HepG2 (cell line): ENCODE measurements around the gene HMGB4. TPM values are rescaled to one million over a fixed set of nuclear protein-coding genes. Genes with fewer than 3 reads are reported as not detected.

Source experiments
- ATAC-seq: fragments of 200-7000 bp; cut with Tn5 transposase; 3 replicates; pipeline ENCODE4 v1.9.1; 2020; ENCODE audit warnings: mild to moderate bottlenecking, moderate library complexity
- BruUV-seq: library from RNA; stranded (reverse); fragments of 400-500 nt; replicated peaks from 2 replicates; lab custom pipeline; 2021; lab: Mats Ljungman, UMichigan
- CTCF ChIA-PET: fragments of 300-600 bp; formaldehyde crosslinking; extraction: SDS; loops from one replicate; lab custom pipeline; 2021; ENCODE audit warnings: low total read pairs, inconsistent platforms, low intra/inter-chr PET ratio; lab: Yijun Ruan, JAX
- POLR2A ChIA-PET: fragments of 350-600 bp; sonication (Branson Sonifier 250); formaldehyde crosslinking; loops from one replicate; lab custom pipeline; 2020; ENCODE audit warnings: antibody characterized with exemption, inconsistent platforms; lab: Yijun Ruan, JAX
- DNase-seq: peaks from one replicate; pipeline ENCODE4 v3.0.0-alpha.2; 2015; ENCODE audit warnings: low spot score
- FAIRE-seq: peaks from 3 replicates; lab custom pipeline; 2011; peaks lifted over from hg19 to GRCh38; lab: Jason Lieb, UNC
- H2AFZ ChIP-seq: one replicate; pipeline ENCODE4 v1.6.1; 2011; ENCODE audit warnings: low read length, inconsistent platforms
- H3K27ac ChIP-seq: fragments of 300-600 bp; 3 replicates; pipeline ENCODE4 v1.8.0; 2011; ENCODE audit warnings: mixed run types, mild to moderate bottlenecking, mixed read lengths, low read length, inconsistent platforms; ENCODE audit not compliant: insufficient read depth; ENCODE audit errors: extremely low read length
- H3K27me3 ChIP-seq, 2 experiments: fragments of 200-600 bp in 1 of 2; 2 replicates in 1 of 2; 3 replicates in 1 of 2; pipeline versions ENCODE4 v1.6.0 to v1.8.0; 2011; ENCODE audit warnings: low read length in 2 of 2, mild to moderate bottlenecking in 2 of 2, moderate library complexity in 2 of 2, inconsistent platforms in 1 of 2; ENCODE audit not compliant: insufficient read depth in 2 of 2, control insufficient read depth in 1 of 2
- H3K36me3 ChIP-seq, 2 experiments: fragments of 200-600 bp in 1 of 2; replicated peaks in 1 of 2; 2 replicates in 1 of 2; 3 replicates in 1 of 2; pipeline versions ENCODE4 v1.5.1 to v1.8.0; 2011; ENCODE audit warnings: low read length in 2 of 2, inconsistent platforms in 1 of 2; ENCODE audit not compliant: insufficient read depth in 2 of 2, control insufficient read depth in 1 of 2
- H3K4me1 ChIP-seq: 2 replicates; pipeline ENCODE4 v1.5.1; 2012; ENCODE audit warnings: low read length, inconsistent platforms; ENCODE audit not compliant: insufficient read depth
- H3K4me2 ChIP-seq: 2 replicates; pipeline ENCODE4 v1.6.0; 2011; ENCODE audit warnings: low read depth, low read length, inconsistent platforms
- H3K4me3 ChIP-seq, 3 experiments: fragments of 200-600 bp in 1 of 3; sonication (generic), shearing (Covaris generic) in 1 of 3; replicated peaks in 1 of 3; 2 replicates each; pipeline ENCODE4 v1.5.1; 2011 to 2016; ENCODE audit warnings: low read length in 3 of 3, inconsistent platforms in 2 of 3, low read depth in 2 of 3, mild to moderate bottlenecking in 2 of 3, control low read depth in 1 of 3, mixed read lengths in 1 of 3; ENCODE audit not compliant: insufficient read depth in 1 of 3
- H3K79me2 ChIP-seq: one replicate; pipeline ENCODE4 v1.6.1; 2011; ENCODE audit warnings: low read length, inconsistent platforms; ENCODE audit not compliant: insufficient read depth
- H3K9ac ChIP-seq: 2 replicates; pipeline ENCODE4 v1.6.0; 2011; ENCODE audit warnings: mild to moderate bottlenecking, low read depth, low read length, inconsistent platforms; ENCODE audit not compliant: insufficient read depth
- H3K9me3 ChIP-seq: 2 replicates; pipeline ENCODE4 v1.5.1; 2012; ENCODE audit warnings: mild to moderate bottlenecking, low read length
- H4K20me1 ChIP-seq: 2 replicates; pipeline ENCODE4 v1.6.0; 2011; ENCODE audit warnings: inconsistent platforms, mild to moderate bottlenecking, low read length, moderate library complexity; ENCODE audit not compliant: insufficient read depth
- NAIF1 ChIP-seq: sonication (generic); formaldehyde crosslinking; IDR thresholded peaks from 2 replicates; pipeline ENCODE4 v1.5.0; 2020; ENCODE audit warnings: mild to moderate bottlenecking, missing genetic modification reagents, borderline replicate concordance
- PAWR ChIP-seq: sonication (generic); formaldehyde crosslinking; IDR thresholded peaks from 2 replicates; pipeline ENCODE4 v1.4.0; 2020; ENCODE audit warnings: missing genetic modification reagents, mild to moderate bottlenecking, borderline replicate concordance
- TARDBP ChIP-seq: sonication (generic); formaldehyde crosslinking; IDR thresholded peaks from 2 replicates; pipeline ENCODE4 v1.8.0; 2022; ENCODE audit warnings: mild to moderate bottlenecking, missing genetic modification reagents
- TP53 ChIP-seq: sonication (generic); formaldehyde crosslinking; conservative IDR thresholded peaks from 2 replicates; pipeline ENCODE4 v1.4.0; 2020; ENCODE audit warnings: missing genetic modification reagents
- ZBTB21 ChIP-seq: sonication (generic); formaldehyde crosslinking; IDR thresholded peaks from 2 replicates; pipeline ENCODE4 v1.4.0; 2020; ENCODE audit warnings: missing genetic modification reagents
- ZKSCAN5 ChIP-seq: sonication (generic); formaldehyde crosslinking; IDR thresholded peaks from 2 replicates; pipeline ENCODE4 v1.5.1; 2020; ENCODE audit warnings: mild to moderate bottlenecking, missing genetic modification reagents
- ZNF17 ChIP-seq: sonication (generic); formaldehyde crosslinking; IDR thresholded peaks from 2 replicates; pipeline ENCODE4 v1.5.0; 2020; ENCODE audit warnings: mild to moderate bottlenecking, missing genetic modification reagents
- ZNF276 ChIP-seq: sonication (generic); formaldehyde crosslinking; IDR thresholded peaks from 2 replicates; pipeline ENCODE4 v1.4.0; 2020; ENCODE audit warnings: mild to moderate bottlenecking, low read depth, missing genetic modification reagents
- ZNF441 ChIP-seq: sonication (generic); formaldehyde crosslinking; IDR thresholded peaks from 2 replicates; pipeline ENCODE4 v1.7.0; 2021; ENCODE audit warnings: missing genetic modification reagents, borderline replicate concordance
- ZNF619 ChIP-seq: sonication (generic); formaldehyde crosslinking; IDR thresholded peaks from 2 replicates; pipeline ENCODE4 v1.4.0; 2020; ENCODE audit warnings: mild to moderate bottlenecking, missing genetic modification reagents
- WGBS: methylation state at CpG from one replicate; pipeline ENCODE4 v1.1.6; 2017; ENCODE audit warnings: low lambda C conversion rate; 5-methylcytosine and 5-hydroxymethylcytosine counted together
- in situ Hi-C: cut with HindIII; loops from 2 replicates; pipeline ENCODE4 v1.10.0; 2017; ENCODE audit warnings: low pct_unique_long_range_greater_than_20kb; ENCODE audit not compliant: extremely low pct_ligation_motif_present
- intact Hi-C: fragments of 100-400 bp; cut with micrococcal nuclease; formaldehyde crosslinking; loops from one replicate; pipeline ENCODE4 v1.10.0; 2022; ENCODE audit not compliant: unreplicated experiment
- polyA plus RNA-seq, 8 experiments: library from polyadenylated mRNA; depleted of rRNA in 3 of 8; stranded (reverse) in 7 of 8; unstranded in 1 of 8; fragments of >200 nt; fragmentation: Illumina TruSeq in 4 of 8; extraction: Trizol in 4 of 8; gene quantifications; 2 replicates each; pipeline versions ENCODE4 v1.2.1 to v1.2.3, GENCODE V29; 2011 to 2016; ENCODE audit warnings: low read depth in 4 of 8, missing spikeins in 1 of 8, mixed read lengths in 1 of 8; ENCODE audit not compliant: insufficient read depth in 1 of 8
- total RNA-seq, 5 experiments: library from RNA; depleted of rRNA; stranded (reverse); fragments of >200 nt; fragmentation: Illumina TruSeq; extraction: Trizol; gene quantifications; 2 replicates each; pipeline ENCODE4 v1.2.3, GENCODE V29; 2016; ENCODE audit warnings: low read depth in 1 of 5
- TF ChIP-seq, protein P1 (sequence below): sonication (generic); formaldehyde crosslinking; IDR thresholded peaks from 2 replicates; pipeline ENCODE4 v1.9.0; 2021; ENCODE audit warnings: mild to moderate bottlenecking, missing genetic modification reagents
- TF ChIP-seq, protein P2 (sequence below): IDR thresholded peaks from 2 replicates; pipeline ENCODE4 v1.4.0; 2020; ENCODE audit warnings: mild to moderate bottlenecking, missing genetic modification reagents

HMGB4 gene
- total and polyA plus RNA-seq, 2 of the 13 experiments (the other 11 are each of a cell fraction or from before 2014, with no cell fraction given): not detected

- no peaks in the 10 kb centered on the region; a peak in 1 of 5 replicates for H3K27me3 ChIP-seq
- BruUV-seq: no TSS peak
- in situ Hi-C loops: no loop called here
- H3K4me3 ChIP-seq: no peak overlapping the region
- H2AFZ ChIP-seq: no peak overlapping the region
- no peak overlapping the region for H3K4me2 ChIP-seq
- ATAC-seq: no peak
- no peaks in the 10 kb centered on the region for H3K4me1 ChIP-seq
- WGBS: 0% methylated on average over 1 of the region's 1 CpG
- H3K36me3 ChIP-seq: no peaks in the 10 kb centered on the region
- H3K9ac ChIP-seq: no peak overlapping the region
- ChIA-PET CTCF (no interaction called here), POLR2A (no interaction called here)
- DNase-seq: no peak
- FAIRE-seq: no peak
- no peak overlapping the region for H3K27ac ChIP-seq
- no peaks in the 10 kb centered on the region for H3K79me2 ChIP-seq
- no peak for TF ChIP-seq ZBTB21 (CRISPR knock-in tag)
- TF ChIP-seq NAIF1 (CRISPR knock-in tag): no peak
- TF ChIP-seq, protein P1, sequence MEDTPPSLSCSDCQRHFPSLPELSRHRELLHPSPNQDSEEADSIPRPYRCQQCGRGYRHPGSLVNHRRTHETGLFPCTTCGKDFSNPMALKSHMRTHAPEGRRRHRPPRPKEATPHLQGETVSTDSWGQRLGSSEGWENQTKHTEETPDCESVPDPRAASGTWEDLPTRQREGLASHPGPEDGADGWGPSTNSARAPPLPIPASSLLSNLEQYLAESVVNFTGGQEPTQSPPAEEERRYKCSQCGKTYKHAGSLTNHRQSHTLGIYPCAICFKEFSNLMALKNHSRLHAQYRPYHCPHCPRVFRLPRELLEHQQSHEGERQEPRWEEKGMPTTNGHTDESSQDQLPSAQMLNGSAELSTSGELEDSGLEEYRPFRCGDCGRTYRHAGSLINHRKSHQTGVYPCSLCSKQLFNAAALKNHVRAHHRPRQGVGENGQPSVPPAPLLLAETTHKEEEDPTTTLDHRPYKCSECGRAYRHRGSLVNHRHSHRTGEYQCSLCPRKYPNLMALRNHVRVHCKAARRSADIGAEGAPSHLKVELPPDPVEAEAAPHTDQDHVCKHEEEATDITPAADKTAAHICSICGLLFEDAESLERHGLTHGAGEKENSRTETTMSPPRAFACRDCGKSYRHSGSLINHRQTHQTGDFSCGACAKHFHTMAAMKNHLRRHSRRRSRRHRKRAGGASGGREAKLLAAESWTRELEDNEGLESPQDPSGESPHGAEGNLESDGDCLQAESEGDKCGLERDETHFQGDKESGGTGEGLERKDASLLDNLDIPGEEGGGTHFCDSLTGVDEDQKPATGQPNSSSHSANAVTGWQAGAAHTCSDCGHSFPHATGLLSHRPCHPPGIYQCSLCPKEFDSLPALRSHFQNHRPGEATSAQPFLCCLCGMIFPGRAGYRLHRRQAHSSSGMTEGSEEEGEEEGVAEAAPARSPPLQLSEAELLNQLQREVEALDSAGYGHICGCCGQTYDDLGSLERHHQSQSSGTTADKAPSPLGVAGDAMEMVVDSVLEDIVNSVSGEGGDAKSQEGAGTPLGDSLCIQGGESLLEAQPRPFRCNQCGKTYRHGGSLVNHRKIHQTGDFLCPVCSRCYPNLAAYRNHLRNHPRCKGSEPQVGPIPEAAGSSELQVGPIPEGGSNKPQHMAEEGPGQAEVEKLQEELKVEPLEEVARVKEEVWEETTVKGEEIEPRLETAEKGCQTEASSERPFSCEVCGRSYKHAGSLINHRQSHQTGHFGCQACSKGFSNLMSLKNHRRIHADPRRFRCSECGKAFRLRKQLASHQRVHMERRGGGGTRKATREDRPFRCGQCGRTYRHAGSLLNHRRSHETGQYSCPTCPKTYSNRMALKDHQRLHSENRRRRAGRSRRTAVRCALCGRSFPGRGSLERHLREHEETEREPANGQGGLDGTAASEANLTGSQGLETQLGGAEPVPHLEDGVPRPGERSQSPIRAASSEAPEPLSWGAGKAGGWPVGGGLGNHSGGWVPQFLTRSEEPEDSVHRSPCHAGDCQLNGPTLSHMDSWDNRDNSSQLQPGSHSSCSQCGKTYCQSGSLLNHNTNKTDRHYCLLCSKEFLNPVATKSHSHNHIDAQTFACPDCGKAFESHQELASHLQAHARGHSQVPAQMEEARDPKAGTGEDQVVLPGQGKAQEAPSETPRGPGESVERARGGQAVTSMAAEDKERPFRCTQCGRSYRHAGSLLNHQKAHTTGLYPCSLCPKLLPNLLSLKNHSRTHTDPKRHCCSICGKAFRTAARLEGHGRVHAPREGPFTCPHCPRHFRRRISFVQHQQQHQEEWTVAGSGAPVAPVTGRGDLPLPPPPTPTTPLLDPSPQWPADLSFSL (CRISPR knock-in tag): no peak
- TF ChIP-seq ZNF619 (CRISPR knock-in tag): no peak
- no peak for TF ChIP-seq ZNF276 (CRISPR knock-in tag)
- TF ChIP-seq ZNF441: no peak
- TF ChIP-seq TARDBP: no peak
- TF ChIP-seq, protein P2, sequence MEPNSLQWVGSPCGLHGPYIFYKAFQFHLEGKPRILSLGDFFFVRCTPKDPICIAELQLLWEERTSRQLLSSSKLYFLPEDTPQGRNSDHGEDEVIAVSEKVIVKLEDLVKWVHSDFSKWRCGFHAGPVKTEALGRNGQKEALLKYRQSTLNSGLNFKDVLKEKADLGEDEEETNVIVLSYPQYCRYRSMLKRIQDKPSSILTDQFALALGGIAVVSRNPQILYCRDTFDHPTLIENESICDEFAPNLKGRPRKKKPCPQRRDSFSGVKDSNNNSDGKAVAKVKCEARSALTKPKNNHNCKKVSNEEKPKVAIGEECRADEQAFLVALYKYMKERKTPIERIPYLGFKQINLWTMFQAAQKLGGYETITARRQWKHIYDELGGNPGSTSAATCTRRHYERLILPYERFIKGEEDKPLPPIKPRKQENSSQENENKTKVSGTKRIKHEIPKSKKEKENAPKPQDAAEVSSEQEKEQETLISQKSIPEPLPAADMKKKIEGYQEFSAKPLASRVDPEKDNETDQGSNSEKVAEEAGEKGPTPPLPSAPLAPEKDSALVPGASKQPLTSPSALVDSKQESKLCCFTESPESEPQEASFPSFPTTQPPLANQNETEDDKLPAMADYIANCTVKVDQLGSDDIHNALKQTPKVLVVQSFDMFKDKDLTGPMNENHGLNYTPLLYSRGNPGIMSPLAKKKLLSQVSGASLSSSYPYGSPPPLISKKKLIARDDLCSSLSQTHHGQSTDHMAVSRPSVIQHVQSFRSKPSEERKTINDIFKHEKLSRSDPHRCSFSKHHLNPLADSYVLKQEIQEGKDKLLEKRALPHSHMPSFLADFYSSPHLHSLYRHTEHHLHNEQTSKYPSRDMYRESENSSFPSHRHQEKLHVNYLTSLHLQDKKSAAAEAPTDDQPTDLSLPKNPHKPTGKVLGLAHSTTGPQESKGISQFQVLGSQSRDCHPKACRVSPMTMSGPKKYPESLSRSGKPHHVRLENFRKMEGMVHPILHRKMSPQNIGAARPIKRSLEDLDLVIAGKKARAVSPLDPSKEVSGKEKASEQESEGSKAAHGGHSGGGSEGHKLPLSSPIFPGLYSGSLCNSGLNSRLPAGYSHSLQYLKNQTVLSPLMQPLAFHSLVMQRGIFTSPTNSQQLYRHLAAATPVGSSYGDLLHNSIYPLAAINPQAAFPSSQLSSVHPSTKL (CRISPR knock-in tag): no peak
- no peak for TF ChIP-seq ZKSCAN5 (CRISPR knock-in tag)
- no peak for TF ChIP-seq ZNF17 (CRISPR knock-in tag)
- TF ChIP-seq TP53 (CRISPR knock-in tag): no peak
- no peak for TF ChIP-seq PAWR (CRISPR knock-in tag)
- TF ChIP-seq, all 625 proteins: peak for 0
- Histone ChIP-seq H3K9me3 (no peaks in the 10 kb centered on the region), H4K20me1 (no peaks in the 10 kb centered on the region)
- intact Hi-C loops: no loop called here
Measured at GRCh38 chr1:33849211-33849610, 14.7 kb upstream of the HMGB4 start.
